HL-60 (cell line): ENCODE data around the gene TRIM43B.
"Not testable (repeated sequence)": the region's sequence is repeated elsewhere in the genome, so short reads cannot be mapped to it uniquely, and the experiment has no call there.

Experiments used
- DNase-seq, 2 experiments: peaks; one replicate each; pipeline ENCODE4 v3.0.0-alpha.2; 2010 to 2020; ENCODE audit warnings: low read depth in 1 of 2, low spot score in 1 of 2
- H3K27ac ChIP-seq: fragments of 250-450 bp; sonication (Bioruptor Pico); replicated peaks from 2 replicates; pipeline ENCODE4 v1.5.1; 2020; ENCODE audit warnings: mild to moderate bottlenecking, moderate library complexity
- H3K27me3 ChIP-seq: fragments of 250-450 bp; sonication (Bioruptor Pico); 2 replicates; pipeline ENCODE4 v1.5.1; 2021; ENCODE audit warnings: mild to moderate bottlenecking, moderate library complexity; ENCODE audit not compliant: insufficient read depth, poor library complexity, severe bottlenecking
- H3K4me3 ChIP-seq: replicated peaks from 2 replicates; pipeline ENCODE4 v1.5.1; 2011; ENCODE audit warnings: mild to moderate bottlenecking, control low read depth, low read length; ENCODE audit not compliant: insufficient read depth
- CTCF ChIP-seq: IDR thresholded peaks from one replicate; pipeline ENCODE4 v1.5.1; 2011; ENCODE audit warnings: low read length, control low read depth, inconsistent platforms; ENCODE audit not compliant: insufficient read depth
- GABPA ChIP-seq: IDR thresholded peaks from 2 replicates; pipeline ENCODE4 v1.6.1; 2012; ENCODE audit warnings: low read depth
- POLR2AphosphoS5 ChIP-seq: IDR thresholded peaks from 2 replicates; pipeline ENCODE4 v1.6.1; 2012; ENCODE audit warnings: low read depth
- REST ChIP-seq: IDR thresholded peaks from 2 replicates; pipeline ENCODE4 v1.6.1; 2012; ENCODE audit warnings: low read depth; ENCODE audit not compliant: insufficient replicate concordance
- SPI1 ChIP-seq: IDR thresholded peaks from 2 replicates; pipeline ENCODE4 v1.6.1; 2012; ENCODE audit warnings: low read depth, mild to moderate bottlenecking, borderline replicate concordance

The TRIM43B gene

GRCh38 chr2:95525294-95526035 is 40.9 kb upstream of the TRIM43B start:
- Histone ChIP-seq H3K27ac (no peak overlapping the region), H3K27me3 (peaks cover 17% of the 10 kb centered on the region), H3K4me3 (no peak overlapping the region)
- DNase-seq: no peak
- TF ChIP-seq REST: no peak
- no peak for TF ChIP-seq CTCF
- no peak for TF ChIP-seq GABPA
- TF ChIP-seq SPI1: no peak
- TF ChIP-seq POLR2AphosphoS5: no peak

GRCh38 chr2:95524195-95524594 is 39.6 kb upstream of the TRIM43B start:
- Histone ChIP-seq H3K27me3 (peaks cover 17% of the 10 kb centered on the region), H3K4me3 (no peak overlapping the region), H3K27ac (no peak overlapping the region)
- TF ChIP-seq GABPA (no peak), POLR2AphosphoS5 (no peak), REST (no peak), CTCF (no peak), SPI1 (no peak)
- no peak for DNase-seq

- H3K27me3 ChIP-seq: peaks cover 2% of the 10 kb centered on the region
- TF ChIP-seq POLR2AphosphoS5 (no peak), CTCF (no peak), SPI1 (no peak), REST (no peak), GABPA (no peak)
- no peak overlapping the region for H3K27ac ChIP-seq
- H3K4me3 ChIP-seq: no peak overlapping the region
- no peak for DNase-seq
Observed at GRCh38 chr2:95514718-95515117, 30.2 kb upstream of the TRIM43B start.

GRCh38 chr2:95514226-95514625 is 29.7 kb upstream of the TRIM43B start:
- H3K4me3 ChIP-seq, DNase-seq, H3K27ac ChIP-seq, H3K27me3 ChIP-seq: not testable (repeated sequence)
